Measurements from ENCODE around the gene INPP4A.
A peak's percentile ranks its signal among the peaks of the same experiment; 100 is the strongest.

Gene INPP4A

DNA sequence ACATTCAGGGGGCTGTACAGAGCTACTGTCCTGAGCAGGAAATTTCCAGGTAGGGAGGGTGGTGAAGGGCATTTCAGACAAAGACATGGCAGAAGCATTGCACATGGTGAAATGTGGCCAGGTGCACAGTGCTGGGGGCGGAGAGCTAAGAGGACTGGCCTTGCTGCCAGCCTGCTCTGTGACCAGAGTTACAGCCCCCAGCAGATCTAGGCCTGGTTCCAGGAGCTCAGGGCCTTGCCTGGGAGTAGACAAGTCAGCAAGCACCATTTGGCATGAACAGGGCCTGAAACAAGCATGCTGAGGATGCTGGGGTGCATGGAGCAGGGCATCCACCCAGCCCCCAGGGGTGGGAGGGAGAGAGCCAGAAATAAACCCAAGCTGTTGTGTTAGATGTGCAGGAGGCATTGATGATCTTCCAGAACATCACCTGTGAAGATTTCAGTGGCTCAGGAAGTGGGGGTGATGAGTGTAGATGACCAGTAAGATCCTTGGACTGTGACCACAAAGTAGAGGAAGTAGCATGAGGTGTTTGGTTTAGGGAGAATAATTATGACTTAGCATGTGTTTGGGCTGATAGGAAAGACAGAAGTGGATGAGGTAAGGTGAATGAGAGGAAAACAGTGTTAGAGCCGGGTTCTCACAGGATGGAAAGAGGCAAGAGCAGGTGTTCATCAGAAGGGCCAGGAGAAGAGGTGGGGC is 102.6 kb downstream of the INPP4A start:
- DNase-seq: no peak

DNA sequence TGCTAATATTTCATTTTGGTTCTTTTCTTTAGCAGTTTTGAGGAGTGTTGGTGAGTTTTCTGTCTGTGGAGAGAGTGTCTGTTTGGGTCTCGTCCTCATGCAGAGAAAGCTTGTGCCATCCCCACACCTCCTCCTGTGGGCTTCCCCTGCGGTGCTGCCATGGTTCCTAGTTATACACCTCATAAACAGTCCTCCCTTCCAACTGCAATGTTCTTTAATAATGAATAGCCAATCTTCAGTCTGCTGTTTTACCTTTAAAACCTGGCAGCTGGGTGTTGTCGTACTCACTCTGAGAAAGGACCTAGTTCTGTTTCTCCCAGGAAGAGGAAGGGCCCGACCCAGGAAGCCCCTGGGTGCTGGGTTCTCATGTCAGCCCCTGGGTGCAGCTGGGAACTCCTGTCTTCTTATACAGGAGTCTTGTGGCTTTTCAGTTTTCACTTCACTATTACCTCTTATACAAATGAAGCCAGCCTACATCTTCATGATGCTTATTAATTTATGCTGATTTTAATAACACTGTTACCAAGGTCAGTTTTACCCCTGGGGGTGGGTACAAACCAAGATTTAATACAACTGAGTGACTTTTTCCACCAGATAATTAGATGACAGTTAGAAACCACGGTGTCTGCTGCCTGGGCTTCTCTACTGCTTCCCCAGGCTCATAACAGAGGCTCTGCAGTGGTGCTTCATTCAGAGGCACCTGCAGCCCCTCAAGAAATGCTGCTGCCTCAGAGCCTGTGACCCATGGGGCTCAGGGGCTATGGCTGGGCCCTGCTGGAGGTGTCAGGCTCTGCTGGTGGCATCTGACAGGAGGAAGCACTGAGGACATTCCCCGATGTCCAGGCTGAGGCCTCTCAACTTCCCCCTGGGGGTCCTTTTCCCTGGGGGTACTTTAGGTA is 104.5 kb downstream of the INPP4A start:
- DNase-seq: no peak

DNA sequence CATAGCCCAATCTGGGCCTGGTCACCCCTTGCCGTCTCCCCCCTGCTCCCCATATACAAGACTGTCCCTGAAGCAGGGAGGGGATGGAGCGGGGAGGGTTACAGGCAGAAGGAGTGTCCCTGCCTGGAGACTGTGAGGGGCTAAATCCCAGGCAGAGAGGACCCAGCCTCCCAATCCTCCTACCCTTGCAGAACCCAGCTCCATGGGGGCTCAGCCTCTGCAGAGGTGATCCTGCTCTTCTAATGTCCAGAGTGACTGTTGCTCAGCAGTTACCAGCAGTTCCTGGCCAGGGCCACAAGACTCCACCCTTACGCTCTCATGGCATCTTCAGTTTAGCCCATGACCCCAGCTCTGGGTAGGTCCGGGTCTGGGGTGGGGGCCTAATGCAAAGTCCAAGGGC is 105.5 kb downstream of the INPP4A start:
- no peak for DNase-seq

DNA sequence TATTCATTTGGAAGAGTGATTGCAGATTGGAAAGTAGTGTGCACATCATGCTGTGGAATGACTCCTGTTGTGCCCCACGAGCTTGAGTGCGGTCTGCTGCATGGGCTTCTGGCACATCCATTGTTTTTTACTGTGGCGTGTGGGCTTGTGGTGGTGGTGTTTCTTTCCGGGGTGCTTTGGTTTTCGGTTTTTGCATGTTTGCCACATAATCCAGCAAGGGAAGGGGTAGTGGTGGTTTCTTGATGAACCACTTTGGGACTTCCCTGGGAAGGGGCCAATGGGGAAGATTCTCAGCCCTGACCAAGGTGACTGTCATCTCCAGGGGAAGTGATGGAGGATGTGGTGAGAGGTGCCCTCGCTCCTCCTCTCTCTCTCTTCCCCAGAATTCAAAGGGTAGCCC is 106.7 kb downstream of the INPP4A start:
- DNase-seq: no peak

DNA sequence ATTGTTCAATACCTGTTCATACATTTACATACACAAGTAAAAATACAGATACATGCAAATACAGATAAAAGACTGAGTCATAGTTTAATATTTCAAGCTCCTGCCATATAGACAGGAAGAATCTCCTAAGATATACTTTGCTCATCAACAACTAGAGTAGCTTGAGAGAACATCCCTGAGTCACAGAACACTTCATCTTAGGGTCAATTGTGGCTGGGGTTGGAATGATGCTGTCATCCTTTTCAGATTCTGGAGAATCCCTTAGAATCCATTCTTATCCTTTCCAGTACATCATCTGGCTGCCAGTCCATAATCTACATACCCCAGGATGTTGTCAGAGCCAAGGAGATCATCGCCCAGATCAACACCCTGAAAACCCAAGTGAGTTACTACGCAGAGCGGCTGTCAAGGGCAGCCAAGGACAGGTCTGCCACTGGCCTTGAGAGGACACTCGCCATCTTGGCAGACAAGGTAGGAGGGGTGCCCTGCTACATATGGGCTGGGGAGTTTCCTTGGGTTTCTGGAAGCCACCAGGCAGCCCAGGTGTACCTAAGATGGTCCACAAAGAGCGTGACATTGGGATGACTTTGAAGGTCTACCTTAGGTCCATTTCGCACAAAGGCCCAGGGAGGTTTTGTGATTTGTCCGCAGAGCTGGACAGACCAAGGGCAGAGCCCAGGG is 108.0 kb downstream of the INPP4A start:
- peak; percentile 84 for DNase-seq

DNA sequence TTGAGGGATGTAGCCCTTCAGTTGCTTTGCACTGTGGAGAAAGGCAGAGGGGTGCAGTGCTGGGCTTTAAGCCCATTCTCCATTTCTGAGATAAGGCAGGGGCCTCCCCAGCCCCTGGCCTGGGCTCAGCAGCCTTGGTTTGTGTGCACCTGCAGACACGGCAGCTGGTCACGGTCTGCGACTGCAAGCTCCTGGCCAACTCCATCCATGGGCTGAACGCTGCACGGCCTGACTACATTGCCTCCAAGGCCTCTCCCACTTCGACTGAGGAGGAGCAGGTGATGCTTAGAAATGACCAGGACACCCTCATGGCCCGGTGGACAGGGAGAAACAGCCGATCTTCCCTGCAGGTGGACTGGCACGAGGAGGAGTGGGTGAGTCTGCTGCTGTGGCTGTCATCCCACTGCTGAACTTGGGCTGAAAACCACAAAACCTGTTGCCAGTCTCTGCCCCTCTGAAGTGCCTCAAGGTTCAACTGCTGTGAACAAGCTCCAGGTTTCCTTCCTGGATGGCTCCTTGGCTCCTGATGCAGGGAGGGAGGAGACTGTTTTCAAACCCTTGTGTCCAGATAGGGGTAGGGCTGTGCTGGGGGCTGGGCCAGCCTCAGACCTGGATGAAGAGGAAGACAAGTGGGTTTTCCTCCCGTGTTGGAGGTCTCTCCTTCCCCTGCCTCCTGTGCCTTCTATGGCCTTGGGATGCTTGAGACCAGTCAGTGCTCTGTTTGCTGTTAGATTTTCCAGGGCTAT is 109.6 kb downstream of the INPP4A start:
- DNase-seq: no peak

DNA sequence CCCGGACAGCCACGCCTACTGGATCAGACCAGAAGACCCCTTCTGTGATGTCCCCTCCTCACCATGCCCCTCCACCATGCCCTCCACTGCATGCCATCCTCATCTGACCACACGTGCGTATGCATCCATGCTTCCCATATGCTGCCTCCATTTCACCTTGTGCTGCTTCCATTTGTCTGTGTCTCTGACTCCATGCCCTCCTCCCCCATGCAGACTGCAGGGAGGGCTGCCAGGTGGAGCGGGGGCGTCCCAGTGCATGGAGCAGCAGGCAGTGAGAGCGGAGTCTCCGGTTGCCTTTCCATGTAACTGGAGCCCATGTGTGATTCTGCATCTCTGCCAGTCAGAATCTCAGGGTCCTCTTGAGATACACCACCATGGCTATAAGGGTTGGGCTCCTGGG is 111.0 kb downstream of the INPP4A start:
- DNase-seq: no peak

DNA sequence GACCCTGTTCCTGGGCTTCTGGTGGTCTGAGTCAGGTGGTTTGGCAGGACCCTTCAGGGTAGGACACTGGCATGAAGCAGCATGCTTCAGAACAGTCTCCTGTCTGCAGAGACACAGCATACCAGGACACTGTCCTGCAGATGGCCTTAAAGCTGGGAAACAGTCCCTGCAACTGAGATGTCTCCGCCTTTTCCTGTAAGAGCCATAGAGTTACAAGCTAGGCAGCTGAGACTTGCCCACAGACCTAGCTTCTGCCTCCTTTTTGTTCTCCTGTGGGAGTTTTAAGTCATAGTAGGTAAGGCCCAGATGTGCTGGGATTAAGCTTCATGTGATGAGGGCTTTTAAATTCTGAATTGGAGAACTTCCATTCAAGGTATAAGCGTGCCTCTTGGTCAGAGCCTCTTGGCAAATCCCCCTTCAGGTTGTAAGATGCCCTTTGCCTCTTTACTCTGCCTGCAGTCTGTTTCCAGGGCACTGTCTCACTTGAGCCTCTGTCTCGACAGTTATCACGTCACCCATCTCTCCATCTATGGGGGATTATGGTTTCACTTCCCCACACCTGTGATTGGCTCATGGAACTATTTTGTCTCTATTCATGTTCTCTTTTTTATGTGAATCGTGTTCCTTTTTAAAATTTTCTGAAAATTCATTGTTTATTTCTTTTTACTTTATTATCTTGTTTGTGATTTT is 111.8 kb downstream of the INPP4A start:
- DNase-seq: no peak

DNA sequence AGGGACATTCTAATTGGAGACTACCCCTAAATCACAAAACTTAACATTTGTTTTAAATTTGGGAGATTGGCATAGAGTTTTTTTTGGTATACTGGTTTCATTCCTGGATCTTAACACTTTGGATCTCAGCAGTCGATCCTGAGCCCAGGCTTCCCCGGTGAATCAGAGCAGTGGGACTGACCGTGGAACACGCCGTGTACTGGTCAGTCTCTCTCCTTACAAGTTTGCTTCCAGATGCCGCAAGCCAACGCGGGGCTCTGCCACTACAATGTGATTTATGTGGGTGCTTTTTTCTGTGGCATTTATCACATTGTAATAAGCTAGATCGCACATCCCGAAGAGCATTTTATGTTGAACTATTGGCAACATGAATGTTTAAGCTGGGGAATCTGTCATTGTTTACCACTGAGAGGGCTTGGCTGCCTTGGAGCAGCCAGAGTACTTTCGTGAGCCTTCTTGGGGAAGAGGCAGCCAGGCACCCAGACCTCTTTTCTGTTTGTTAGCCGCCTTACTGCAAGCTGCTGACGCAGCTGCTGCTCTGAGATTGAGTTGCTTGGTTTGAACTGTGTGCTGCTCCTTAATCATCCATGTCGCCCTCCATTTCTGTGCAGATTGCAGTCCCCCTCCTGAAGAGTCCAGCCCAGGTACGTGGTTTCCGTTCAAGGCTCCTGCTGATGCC is 114.3 kb downstream of the INPP4A start:
- peak; percentile 3 for DNase-seq

DNA sequence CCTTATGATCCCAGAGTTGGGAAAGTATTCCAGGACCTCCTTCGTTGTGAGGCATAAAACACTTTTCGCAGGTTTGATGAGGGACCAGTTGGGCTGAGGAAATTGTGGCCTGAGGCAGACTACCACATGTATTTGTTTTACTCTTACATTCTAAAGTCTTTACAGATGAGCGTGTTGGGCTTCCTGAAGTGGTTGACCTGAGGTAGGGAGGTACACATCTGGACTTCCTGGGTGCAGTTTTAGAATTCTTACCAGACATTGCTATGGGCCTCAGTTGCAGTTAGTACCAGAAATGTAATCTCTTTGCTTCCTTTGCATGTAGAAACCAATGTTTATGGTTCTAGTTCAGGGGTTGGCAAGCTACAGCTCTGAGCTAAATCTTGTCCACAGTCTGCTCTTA is 114.9 kb downstream of the INPP4A start:
- peak; percentile 17 for DNase-seq

DNA sequence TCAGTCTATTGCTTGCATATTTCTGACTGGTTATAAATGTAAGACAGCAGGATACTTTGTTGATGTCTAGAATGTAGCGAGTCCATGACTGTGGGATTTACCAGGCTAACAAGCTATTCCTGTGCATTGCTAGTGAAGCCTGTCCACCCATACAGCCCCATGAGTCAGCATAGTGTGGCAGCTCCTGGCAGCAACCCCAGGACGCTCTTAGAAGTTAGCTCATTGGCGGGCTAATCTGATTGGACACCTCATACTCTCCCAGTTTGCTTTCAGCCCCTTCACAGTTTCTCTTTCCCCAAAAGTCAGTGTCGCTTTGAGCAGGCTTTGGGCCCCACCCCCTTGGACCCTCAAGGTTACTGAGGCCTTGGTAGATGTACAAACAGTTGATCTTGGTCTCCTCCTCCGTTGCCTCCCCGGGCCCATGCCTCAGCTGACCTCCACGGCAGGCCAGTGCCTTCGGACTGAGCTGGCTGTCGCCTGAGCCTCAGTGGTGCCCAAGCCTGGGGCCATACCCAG is 115.7 kb downstream of the INPP4A start:
- DNase-seq: peak; percentile 93

DNA sequence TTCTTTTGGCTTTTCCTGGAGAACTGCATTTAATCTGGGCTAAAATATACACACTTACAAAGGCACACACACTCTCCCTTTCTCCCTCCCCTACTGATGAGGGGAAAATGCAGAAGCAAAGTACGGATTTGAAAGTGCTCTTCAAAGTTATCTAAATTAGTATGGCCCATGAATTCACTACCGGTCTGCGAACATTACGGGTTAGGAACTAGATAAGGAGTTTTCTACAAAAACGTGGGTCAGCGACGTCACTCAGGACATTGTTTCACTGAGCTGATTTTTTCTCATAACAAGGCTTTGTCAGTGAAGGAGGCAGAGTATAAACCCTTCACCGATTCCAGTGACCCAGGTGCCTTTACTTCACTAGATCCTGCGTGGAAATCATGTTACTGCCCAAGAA is 116.4 kb downstream of the INPP4A start:
- DNase-seq: no peak

DNA sequence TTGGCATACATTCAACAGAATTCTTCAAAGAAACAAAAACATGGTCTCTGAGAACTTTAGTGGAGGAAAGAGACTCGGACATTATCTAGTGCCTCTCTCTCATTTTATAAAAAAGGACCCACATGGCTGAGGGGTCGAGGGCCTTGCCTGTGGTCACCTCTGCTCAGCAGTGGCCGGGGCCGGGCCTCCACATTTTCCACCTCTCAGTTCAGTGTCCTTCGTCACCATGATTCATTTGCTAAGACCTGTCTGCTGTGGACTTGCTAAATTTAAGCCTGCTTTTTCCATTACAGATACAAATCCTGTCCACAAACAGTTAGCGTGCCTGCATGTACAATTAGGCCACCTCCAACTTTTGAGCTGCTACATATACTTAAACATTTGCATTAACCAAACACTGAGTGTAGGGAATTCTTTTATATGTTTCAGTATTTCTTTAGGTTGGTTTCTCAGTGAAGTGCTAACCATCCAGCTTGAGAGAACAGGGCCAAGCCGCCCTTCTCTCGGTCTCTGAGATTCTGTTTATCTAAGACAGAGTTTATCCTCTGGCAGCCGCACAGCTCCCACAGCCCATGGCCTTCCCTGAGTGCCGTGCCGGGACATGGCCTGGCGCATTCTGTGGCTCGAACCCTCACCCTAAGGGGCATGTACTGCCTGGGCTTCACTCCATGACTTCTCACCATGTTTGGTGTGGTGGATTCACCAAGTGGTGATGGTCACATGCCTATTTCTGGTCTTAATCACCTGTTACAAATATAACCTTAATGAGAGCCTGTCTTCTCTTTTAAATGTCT is 117.4 kb downstream of the INPP4A start:
- DNase-seq: no peak

DNA sequence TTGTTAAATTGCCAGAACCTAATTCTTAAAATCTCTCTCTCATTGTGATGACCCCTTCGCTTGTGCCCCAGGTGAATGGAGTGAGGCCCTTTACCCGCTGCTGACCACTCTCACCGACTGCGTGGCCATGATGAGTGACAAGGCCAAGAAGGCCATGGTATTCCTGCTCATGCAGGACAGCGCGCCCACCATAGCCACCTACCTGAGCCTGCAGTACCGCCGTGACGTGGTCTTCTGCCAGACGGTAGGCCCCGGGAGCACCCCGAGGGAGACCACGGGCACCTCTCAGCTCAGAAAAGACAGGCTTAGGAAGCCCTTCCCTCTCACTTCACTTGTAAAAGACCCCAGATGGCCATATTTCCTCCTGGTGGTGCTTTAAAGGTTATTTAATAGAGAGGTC is 118.7 kb downstream of the INPP4A start:
- DNase-seq: no peak

DNA sequence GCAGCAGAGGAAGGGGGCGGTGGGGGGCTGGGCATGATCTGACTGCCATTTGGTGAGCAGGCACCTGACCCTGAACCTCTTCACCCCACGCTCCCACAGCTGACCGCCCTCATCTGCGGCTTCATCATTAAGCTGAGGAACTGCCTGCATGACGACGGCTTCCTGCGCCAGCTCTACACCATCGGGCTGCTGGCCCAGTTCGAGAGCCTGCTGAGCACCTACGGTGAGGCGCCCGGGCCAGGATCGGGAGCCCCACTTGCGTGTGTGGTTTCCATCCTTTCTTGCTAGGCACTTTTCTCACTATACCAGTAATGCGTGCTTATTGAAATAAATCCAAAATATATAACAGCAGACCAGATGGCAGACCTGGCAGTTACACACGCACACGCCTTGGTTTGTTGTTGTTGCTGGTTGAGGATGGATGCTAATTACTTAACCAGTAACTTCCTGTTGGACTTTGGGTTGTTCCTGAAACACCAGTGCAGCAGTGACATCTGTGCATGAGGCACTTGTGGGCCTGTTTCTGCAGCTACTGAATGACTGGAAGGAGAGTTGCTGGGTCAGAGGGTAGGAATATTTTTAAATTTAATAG is 120.0 kb downstream of the INPP4A start:
- no peak for DNase-seq

DNA sequence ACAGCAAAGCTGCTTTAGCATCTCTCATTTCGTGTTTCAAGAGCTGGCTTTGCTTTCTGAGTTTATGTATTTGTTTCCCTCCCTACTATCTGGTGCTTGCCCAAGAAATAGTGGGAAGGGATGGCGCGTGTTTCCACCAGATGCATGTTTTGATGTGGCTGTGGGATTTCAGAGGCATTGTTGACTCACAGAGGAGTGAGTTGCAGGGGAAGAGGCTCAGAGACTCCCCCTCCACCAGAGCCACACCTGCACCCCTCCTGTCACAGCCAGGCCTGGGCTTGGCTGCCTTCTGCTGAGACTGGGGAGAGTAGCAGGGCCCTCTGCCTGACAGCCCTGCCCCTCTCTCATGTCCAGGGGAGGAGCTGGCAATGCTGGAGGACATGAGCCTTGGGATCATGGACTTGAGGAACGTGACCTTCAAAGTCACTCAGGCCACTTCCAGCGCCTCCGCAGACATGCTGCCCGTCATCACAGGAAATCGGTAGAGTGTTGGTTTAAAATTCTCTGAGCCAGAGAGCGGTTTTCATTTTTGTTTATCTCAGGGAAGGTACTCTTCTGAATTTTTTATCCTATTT is 120.7 kb downstream of the INPP4A start:
- no peak for DNase-seq

DNA sequence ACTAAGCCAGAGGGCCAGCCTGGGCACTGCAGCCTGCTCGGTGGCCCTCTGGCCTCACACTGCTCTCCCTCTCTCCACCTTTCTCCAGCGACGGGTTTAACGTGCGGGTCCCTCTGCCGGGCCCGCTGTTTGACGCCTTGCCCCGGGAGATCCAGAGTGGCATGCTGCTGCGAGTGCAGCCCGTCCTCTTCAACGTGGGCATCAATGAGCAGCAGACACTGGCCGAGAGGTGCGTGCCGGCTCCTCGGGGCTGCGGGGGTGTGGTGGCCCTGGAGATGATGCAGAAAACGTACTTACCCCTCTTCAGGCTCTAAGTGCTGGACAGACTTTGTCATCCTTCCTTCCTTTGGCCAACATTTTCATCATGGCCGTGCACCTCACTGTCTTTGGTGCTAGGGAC is 121.3 kb downstream of the INPP4A start:
- no peak for DNase-seq

DNA sequence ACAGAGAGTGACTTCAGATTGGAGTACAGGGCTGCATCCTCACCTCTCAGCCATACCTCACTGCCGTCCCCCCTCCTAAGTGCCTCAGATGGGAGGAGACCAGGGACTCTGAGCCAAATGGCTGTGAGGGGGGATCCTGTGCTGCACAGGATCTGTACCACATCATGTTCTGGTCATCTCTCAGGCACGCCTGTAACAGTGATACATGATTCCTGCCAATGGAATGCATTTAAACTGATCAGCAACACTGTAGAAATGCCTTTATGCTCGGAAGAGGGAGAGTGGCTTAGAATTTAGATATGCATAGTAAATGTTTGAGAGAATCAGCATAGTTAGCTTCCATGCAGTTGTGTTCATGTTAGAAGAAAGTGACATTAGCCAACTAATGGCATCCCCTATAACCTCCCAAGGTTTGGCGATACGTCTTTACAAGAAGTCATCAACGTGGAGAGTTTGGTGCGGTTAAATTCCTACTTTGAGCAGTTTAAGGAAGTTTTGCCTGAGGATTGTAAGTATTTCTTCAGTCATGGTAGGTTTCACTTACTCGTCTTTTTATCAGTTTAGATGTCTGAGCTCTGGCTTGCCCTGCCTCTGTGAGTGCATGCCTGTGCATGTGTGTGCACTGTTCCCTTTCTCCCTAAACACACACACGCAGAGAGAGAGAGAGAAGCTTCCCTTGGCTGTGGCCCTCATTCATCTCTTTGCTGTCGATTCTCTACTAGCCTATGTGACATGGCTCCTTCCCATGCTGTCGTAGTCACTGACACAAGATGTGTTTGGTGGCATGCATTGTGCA is 123.7 kb downstream of the INPP4A start:
- peak; percentile 67 for DNase-seq

DNA sequence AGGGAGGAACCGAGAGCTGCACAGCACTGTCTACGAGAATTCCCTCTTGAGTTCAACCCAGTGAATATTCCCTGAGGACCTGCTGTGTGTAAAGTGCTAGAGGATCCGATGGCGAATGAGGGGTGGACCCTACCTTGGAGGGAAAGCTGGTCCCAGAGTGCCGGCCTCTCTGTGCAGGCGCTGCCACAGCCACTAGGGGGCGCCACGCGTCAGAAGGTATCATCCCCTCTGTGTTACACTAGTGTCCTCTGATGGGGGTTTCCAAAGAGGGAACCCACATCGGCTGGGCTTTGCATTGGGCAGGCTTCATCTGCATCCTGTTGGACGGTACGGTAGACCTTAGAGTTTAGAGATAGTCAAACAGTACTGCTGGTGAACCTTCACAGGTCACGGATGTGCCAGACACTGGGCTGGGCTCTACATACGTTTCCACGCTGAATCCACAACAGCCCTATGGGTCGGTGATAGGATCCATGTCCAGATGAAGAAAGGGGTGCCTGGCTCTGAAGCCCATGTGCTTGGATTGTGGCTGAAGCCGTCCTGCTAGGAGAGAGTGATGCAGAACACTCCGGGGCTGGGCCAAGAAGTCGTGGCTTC is 124.6 kb downstream of the INPP4A start:
- DNase-seq: peak; percentile 5

Data from HCEC 1CT (cell line).